COLO668 (cell line): ENCODE data around the gene CDH23.

Source experiments
- DNase-seq: peaks from one replicate; lab custom pipeline; 2025; ENCODE audit not compliant: unreplicated experiment; lab: John Stamatoyannopoulos, UW

Gene CDH23

GRCh38 chr10:71852355-71852937 is 455.7 kb downstream of the CDH23 start:
- DNase-seq = no peak

- no peak for DNase-seq
These were observed 457.3 kb downstream of the CDH23 start for GRCh38 chr10:71854031-71854430.

GRCh38 chr10:71856619-71857018 is 459.9 kb downstream of the CDH23 start:
- no peak for DNase-seq

- no peak for DNase-seq
These were observed 461.5 kb downstream of the CDH23 start for GRCh38 chr10:71857934-71858890.

- DNase-seq = peak; percentile 36
These were observed 463.7 kb downstream of the CDH23 start for GRCh38 chr10:71860243-71861029.

- DNase-seq = no peak
These were observed 466.5 kb downstream of the CDH23 start for GRCh38 chr10:71863203-71863602.

- DNase-seq = no peak
These were observed 468.2 kb downstream of the CDH23 start for GRCh38 chr10:71864911-71865361.
